Measurements from ENCODE around the gene ARHGEF16. TPM values are rescaled to one million over a fixed set of nuclear protein-coding genes. Genes with fewer than 3 reads are reported as not detected.

The ARHGEF16 gene
- total RNA-seq, 1 experiment from 2014 or later = 11.2 TPM

- ChIA-PET POLR2A (ENCODE audit: low non-redundant PET) (no interaction called here), CTCF (no interaction called here)
- Histone ChIP-seq H3K9me3 (ENCODE audit: low read depth, low read length, poor library complexity, severe bottlenecking) (no peaks in the 10 kb centered on the region), H3K27me3 (replicated peaks; ENCODE audit: insufficient read depth, low read depth, low read length, poor library complexity) (no peaks in the 10 kb centered on the region), H3K4me3 (ENCODE audit: low read depth, low read length, poor library complexity, severe bottlenecking) (no peak overlapping the region), H3K4me1 (ENCODE audit: insufficient read depth, low read length, poor library complexity, severe bottlenecking) (peaks cover 17% of the 10 kb centered on the region), H3K36me3 (ENCODE audit: insufficient read depth, low read length, poor library complexity, severe bottlenecking) (no peaks in the 10 kb centered on the region), H3K27ac (ENCODE audit: low read depth, low read length, poor library complexity, severe bottlenecking) (no peak overlapping the region)
- no peak for DNase-seq (ENCODE audit: low spot score)
- no TSS peak for BruUV-seq (replicated peaks)
- intact Hi-C loops (cut with micrococcal nuclease; ENCODE audit: unreplicated experiment) = no loop called here
- no peak for TF ChIP-seq CTCF (conservative IDR thresholded peaks at IDR 0.05; ENCODE audit: low read depth, low read length)
- no peak for TF ChIP-seq EZH2 (IDR thresholded peaks at IDR 0.05; ENCODE audit: borderline replicate concordance, low read depth, low read length, poor library complexity, severe bottlenecking)
Observed at GRCh38 chr1:3456964-3457909, 2.8 kb downstream of the ARHGEF16 start.

GRCh38 chr1:3457910-3458883 lies 3.7 kb downstream of the ARHGEF16 start:
- no TSS peak for BruUV-seq (replicated peaks)
- peaks cover 17% of the 10 kb centered on the region for H3K4me1 ChIP-seq (ENCODE audit: insufficient read depth, low read length, poor library complexity, severe bottlenecking)
- H3K36me3 ChIP-seq (ENCODE audit: insufficient read depth, low read length, poor library complexity, severe bottlenecking) = no peaks in the 10 kb centered on the region
- H3K4me3 ChIP-seq (ENCODE audit: low read depth, low read length, poor library complexity, severe bottlenecking) = no peak overlapping the region
- no peaks in the 10 kb centered on the region for H3K27me3 ChIP-seq (replicated peaks; ENCODE audit: insufficient read depth, low read depth, low read length, poor library complexity)
- DNase-seq (ENCODE audit: low spot score) = no peak
- CTCF ChIA-PET = no interaction called here
- H3K9me3 ChIP-seq (ENCODE audit: low read depth, low read length, poor library complexity, severe bottlenecking) = no peaks in the 10 kb centered on the region
- intact Hi-C loops (cut with micrococcal nuclease; ENCODE audit: unreplicated experiment) = no loop called here
- H3K27ac ChIP-seq (ENCODE audit: low read depth, low read length, poor library complexity, severe bottlenecking) = no peak overlapping the region
- POLR2A ChIA-PET (ENCODE audit: low non-redundant PET) = no interaction called here
- no peak for TF ChIP-seq CTCF (conservative IDR thresholded peaks at IDR 0.05; ENCODE audit: low read depth, low read length)
- TF ChIP-seq EZH2 (IDR thresholded peaks at IDR 0.05; ENCODE audit: borderline replicate concordance, low read depth, low read length, poor library complexity, severe bottlenecking) = no peak

GRCh38 chr1:3459051-3459908 lies 4.8 kb downstream of the ARHGEF16 start:
- no TSS peak for BruUV-seq (replicated peaks)
- POLR2A ChIA-PET (ENCODE audit: low non-redundant PET) = no interaction called here
- no peak overlapping the region for H3K4me3 ChIP-seq (ENCODE audit: low read depth, low read length, poor library complexity, severe bottlenecking)

More at GRCh38 chr1:3459051-3459908, 4.8 kb downstream of the ARHGEF16 start:
- H3K27me3 ChIP-seq (replicated peaks; ENCODE audit: insufficient read depth, low read depth, low read length, poor library complexity) = no peaks in the 10 kb centered on the region
- H3K9me3 ChIP-seq (ENCODE audit: low read depth, low read length, poor library complexity, severe bottlenecking) = no peaks in the 10 kb centered on the region
- no peak for TF ChIP-seq CTCF (conservative IDR thresholded peaks at IDR 0.05; ENCODE audit: low read depth, low read length)
- TF ChIP-seq EZH2 (IDR thresholded peaks at IDR 0.05; ENCODE audit: borderline replicate concordance, low read depth, low read length, poor library complexity, severe bottlenecking) = no peak
- intact Hi-C loops (cut with micrococcal nuclease; ENCODE audit: unreplicated experiment) = no loop called here
- peaks cover 10% of the 10 kb centered on the region for H3K4me1 ChIP-seq (ENCODE audit: insufficient read depth, low read length, poor library complexity, severe bottlenecking)
- DNase-seq (ENCODE audit: low spot score) = no peak
- H3K27ac ChIP-seq (ENCODE audit: low read depth, low read length, poor library complexity, severe bottlenecking) = no peak overlapping the region
- no peaks in the 10 kb centered on the region for H3K36me3 ChIP-seq (ENCODE audit: insufficient read depth, low read length, poor library complexity, severe bottlenecking)
- CTCF ChIA-PET = no interaction called here
